NCI-H2171 treated with DMSO at 0.1 percent for 48 hours (cell line): ENCODE data around the gene TBC1D2B.
A peak's percentile ranks its signal among the peaks of the same experiment; 100 is the strongest.

Experiments
- DNase-seq: peaks from one replicate; lab custom pipeline; 2025; lab: John Stamatoyannopoulos, UW

Gene TBC1D2B

GRCh38 chr15:78072080-78072892, 5.2 kb downstream of the TBC1D2B start:
- peak; percentile 20 for DNase-seq

- no peak for DNase-seq
Observed at GRCh38 chr15:78071383-78071782, 6.1 kb downstream of the TBC1D2B start.

- DNase-seq: no peak
Observed at GRCh38 chr15:78070049-78070700, 7.3 kb downstream of the TBC1D2B start.

- no peak for DNase-seq
Observed at GRCh38 chr15:78069462-78070029, 8.0 kb downstream of the TBC1D2B start.

- no peak for DNase-seq
Observed at GRCh38 chr15:78069052-78069414, 8.5 kb downstream of the TBC1D2B start.

GRCh38 chr15:78067328-78068228, 9.9 kb downstream of the TBC1D2B start:
- DNase-seq: peak; percentile 31

- peak; percentile 25 for DNase-seq
Observed at GRCh38 chr15:78065973-78066946, 11.3 kb downstream of the TBC1D2B start.

GRCh38 chr15:78065284-78065872, 12.1 kb downstream of the TBC1D2B start:
- DNase-seq: no peak

- no peak for DNase-seq
Observed at GRCh38 chr15:78064544-78064943, 13.0 kb downstream of the TBC1D2B start.

GRCh38 chr15:78063970-78064385, 13.5 kb downstream of the TBC1D2B start:
- DNase-seq: no peak

GRCh38 chr15:78063217-78063616, 14.3 kb downstream of the TBC1D2B start:
- no peak for DNase-seq

- peak; percentile 69 for DNase-seq
Observed at GRCh38 chr15:78061963-78062427, 15.5 kb downstream of the TBC1D2B start.

GRCh38 chr15:78060232-78060631, 17.3 kb downstream of the TBC1D2B start:
- no peak for DNase-seq

- DNase-seq: peak; percentile 96
Observed at GRCh38 chr15:78059110-78059839, 18.2 kb downstream of the TBC1D2B start.

GRCh38 chr15:78058401-78058935, 19.0 kb downstream of the TBC1D2B start:
- no peak for DNase-seq

GRCh38 chr15:78057803-78058202, 19.7 kb downstream of the TBC1D2B start:
- DNase-seq: no peak

- DNase-seq: peak; percentile 72
Observed at GRCh38 chr15:78056714-78057269, 20.7 kb downstream of the TBC1D2B start.

GRCh38 chr15:78055919-78056713, 21.4 kb downstream of the TBC1D2B start:
- no peak for DNase-seq
